HTR-8/SVneo (cell line): ENCODE measurements around the gene SLC26A1.
A peak's percentile ranks its signal among the peaks of the same experiment; 100 is the strongest.

Experiments used
- DNase-seq: peaks from one replicate; pipeline ENCODE4 v3.0.0; 2011; ENCODE audit warnings: low spot score, mixed read lengths; ENCODE audit not compliant: insufficient read length
- FAIRE-seq: peaks from 2 replicates; lab custom pipeline; 2011; peaks lifted over from hg19 to GRCh38; lab: Jason Lieb, UNC

SLC26A1 gene

GRCh38 chr4:957581-958313 is 35.5 kb downstream of the SLC26A1 start:
- FAIRE-seq: no peak
- DNase-seq: no peak

- no peak for DNase-seq
- no peak for FAIRE-seq
Observed at GRCh38 chr4:957231-957580, 36.0 kb downstream of the SLC26A1 start.

- FAIRE-seq: no peak
Observed at GRCh38 chr4:956531-957230, 36.5 kb downstream of the SLC26A1 start.

GRCh38 chr4:955931-956381 is 37.2 kb downstream of the SLC26A1 start:
- DNase-seq: no peak
- FAIRE-seq: no peak

More at GRCh38 chr4:956531-957230, 36.5 kb downstream of the SLC26A1 start:
- DNase-seq: no peak

GRCh38 chr4:955161-955921 is 37.9 kb downstream of the SLC26A1 start:
- FAIRE-seq (no peak), DNase-seq (no peak)

- FAIRE-seq: no peak
- no peak for DNase-seq
Observed at GRCh38 chr4:954211-955020, 38.8 kb downstream of the SLC26A1 start.

GRCh38 chr4:953574-953915 is 39.7 kb downstream of the SLC26A1 start:
- FAIRE-seq: no peak
- no peak for DNase-seq

- DNase-seq (no peak), FAIRE-seq (no peak)
Observed at GRCh38 chr4:952881-953573, 40.2 kb downstream of the SLC26A1 start.

- DNase-seq (no peak), FAIRE-seq (no peak)
Observed at GRCh38 chr4:951594-952468, 41.4 kb downstream of the SLC26A1 start.

GRCh38 chr4:951186-951585 is 42.0 kb downstream of the SLC26A1 start:
- no peak for FAIRE-seq
- DNase-seq: no peak

- DNase-seq: no peak
Observed at GRCh38 chr4:950136-951020, 42.8 kb downstream of the SLC26A1 start.

GRCh38 chr4:949656-950055 is 43.5 kb downstream of the SLC26A1 start:
- DNase-seq (no peak), FAIRE-seq (no peak)

More at GRCh38 chr4:950136-951020, 42.8 kb downstream of the SLC26A1 start:
- peak; percentile 95 for FAIRE-seq

GRCh38 chr4:948936-949300 is 44.3 kb downstream of the SLC26A1 start:
- DNase-seq (no peak), FAIRE-seq (no peak)

GRCh38 chr4:948101-948935 is 44.9 kb downstream of the SLC26A1 start:
- FAIRE-seq: no peak
- no peak for DNase-seq

GRCh38 chr4:947491-947971 is 45.7 kb downstream of the SLC26A1 start:
- FAIRE-seq: no peak

GRCh38 chr4:946517-947471 is 46.4 kb downstream of the SLC26A1 start:
- DNase-seq (no peak), FAIRE-seq (no peak)

More at GRCh38 chr4:947491-947971, 45.7 kb downstream of the SLC26A1 start:
- DNase-seq: no peak
